ENCODE measurements around the gene GPR180.

Gene GPR180

GRCh38 chr13:94601446-94602431 is at the start of gene GPR180:
Gene GPR180 (plus strand): TSS chr13:94601857. CDS start chr13:94601928, 71 bp downstream.
- Histone ChIP-seq H3K4me3 (ENCODE audit: low read length) (peak within 1 kb of the TSS; percentile 90), H3K27ac (ENCODE audit: low read length) (peak within 1 kb of the TSS; percentile 10), H3K9ac (ENCODE audit: low read length) (peak within 1 kb of the TSS; percentile 76), H3K27me3 (ENCODE audit: low read depth, low read length) (no peaks in the 10 kb centered on the region), H3K4me1 (ENCODE audit: low read length) (peaks cover 8% of the 10 kb centered on the region), H3K4me2 (ENCODE audit: low read length) (peak within 1 kb of the TSS; percentile 74), H2AFZ (ENCODE audit: low read depth, low read length) (peak within 1 kb of the TSS; percentile 66), H3K9me3 (ENCODE audit: insufficient read depth, low read length) (no peaks in the 10 kb centered on the region), H3K79me2 (ENCODE audit: low read length) (peaks cover 16% of the 10 kb centered on the region), H3K36me3 (replicated peaks; ENCODE audit: low read depth, low read length) (peaks cover 13% of the 10 kb centered on the region), H4K20me1 (ENCODE audit: insufficient read depth, low read length) (no peaks in the 10 kb centered on the region)
- no peak for TF ChIP-seq CTCF (IDR thresholded peaks at IDR 0.05; ENCODE audit: low read depth, low read length)

DNA sequence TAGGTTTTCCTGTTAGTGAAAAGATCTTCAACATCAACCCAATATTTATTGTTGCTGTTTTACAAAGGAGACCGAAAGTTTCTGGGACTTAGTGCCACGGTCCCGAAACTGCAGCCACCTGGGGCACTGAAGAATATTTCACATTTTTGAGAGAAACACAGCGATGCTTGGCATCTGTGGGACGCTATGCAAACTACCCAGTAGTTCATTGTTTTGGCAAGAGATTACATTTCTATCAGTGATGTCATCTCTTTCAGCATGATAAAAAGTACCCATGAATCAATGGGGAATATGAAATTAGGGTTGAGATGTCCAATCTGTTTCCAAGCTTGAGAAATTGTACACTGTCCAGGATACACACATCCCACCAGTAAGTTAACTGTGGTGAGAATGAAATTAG is 49.6 kb upstream of the GPR180 start:
- H3K4me1 ChIP-seq (ENCODE audit: low read length): peaks cover 8% of the 10 kb centered on the region; the same call in 1 of the 2 replicates
- peak overlapping the region; percentile 4; the same call in 1 of the 2 replicates for H3K4me2 ChIP-seq (ENCODE audit: low read length)
- H3K4me3 ChIP-seq (ENCODE audit: low read length): no peak overlapping the region
- no peaks in the 10 kb centered on the region for H4K20me1 ChIP-seq (ENCODE audit: insufficient read depth, low read length)
- no peak overlapping the region for H2AFZ ChIP-seq (ENCODE audit: low read depth, low read length)
- no peaks in the 10 kb centered on the region for H3K27me3 ChIP-seq (ENCODE audit: low read depth, low read length)
- H3K79me2 ChIP-seq (ENCODE audit: low read length): no peaks in the 10 kb centered on the region
- no peaks in the 10 kb centered on the region for H3K9me3 ChIP-seq (ENCODE audit: insufficient read depth, low read length)
- no peak overlapping the region for H3K9ac ChIP-seq (ENCODE audit: low read length)
- TF ChIP-seq EZH2phosphoT487 (IDR thresholded peaks at IDR 0.05; ENCODE audit: low read depth) (no peak), CTCF (IDR thresholded peaks at IDR 0.05; ENCODE audit: low read depth, low read length) (no peak)
- no peak overlapping the region for H3K27ac ChIP-seq (ENCODE audit: low read length)
- H3K36me3 ChIP-seq (replicated peaks; ENCODE audit: low read depth, low read length): no peaks in the 10 kb centered on the region

DNA sequence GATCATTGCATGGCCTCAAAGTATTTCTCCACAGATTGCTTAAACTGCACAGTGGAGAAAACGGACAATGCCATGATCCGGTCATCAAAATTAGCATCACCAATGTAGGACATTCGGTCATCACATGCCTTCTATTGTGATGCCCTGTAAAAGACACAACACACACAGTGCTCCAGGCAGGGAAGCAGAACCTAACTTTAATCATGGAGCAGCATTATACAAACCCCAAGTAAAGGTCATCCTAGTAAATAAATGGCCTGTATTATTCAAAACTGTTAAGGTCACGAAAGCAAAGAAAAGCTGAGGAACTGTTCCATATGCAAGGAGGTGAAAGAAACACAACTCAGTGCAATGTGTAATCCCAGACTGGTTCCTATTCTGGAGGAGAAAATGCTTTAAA is 47.9 kb upstream of the GPR180 start:
- H3K4me2 ChIP-seq (ENCODE audit: low read length): no peak overlapping the region
- no peak overlapping the region for H3K9ac ChIP-seq (ENCODE audit: low read length)
- no peaks in the 10 kb centered on the region for H3K36me3 ChIP-seq (replicated peaks; ENCODE audit: low read depth, low read length)
- peaks cover 4% of the 10 kb centered on the region; the same call in 1 of the 2 replicates for H3K4me1 ChIP-seq (ENCODE audit: low read length)
- no peak overlapping the region for H3K27ac ChIP-seq (ENCODE audit: low read length)
- no peak overlapping the region for H2AFZ ChIP-seq (ENCODE audit: low read depth, low read length)
- no peaks in the 10 kb centered on the region for H3K79me2 ChIP-seq (ENCODE audit: low read length)
- H3K9me3 ChIP-seq (ENCODE audit: insufficient read depth, low read length): no peaks in the 10 kb centered on the region
- TF ChIP-seq CTCF (IDR thresholded peaks at IDR 0.05; ENCODE audit: low read depth, low read length): no peak
- no peak for TF ChIP-seq EZH2phosphoT487 (IDR thresholded peaks at IDR 0.05; ENCODE audit: low read depth)
- no peak overlapping the region for H3K4me3 ChIP-seq (ENCODE audit: low read length)
- no peaks in the 10 kb centered on the region for H4K20me1 ChIP-seq (ENCODE audit: insufficient read depth, low read length)
- no peaks in the 10 kb centered on the region for H3K27me3 ChIP-seq (ENCODE audit: low read depth, low read length)

- Histone ChIP-seq H3K27me3 (ENCODE audit: low read depth, low read length) (no peaks in the 10 kb centered on the region), H3K9ac (ENCODE audit: low read length) (no peak overlapping the region), H3K79me2 (ENCODE audit: low read length) (no peaks in the 10 kb centered on the region), H2AFZ (ENCODE audit: low read depth, low read length) (no peak overlapping the region), H3K4me3 (ENCODE audit: low read length) (no peak overlapping the region), H3K27ac (ENCODE audit: low read length) (no peak overlapping the region), H3K36me3 (replicated peaks; ENCODE audit: low read depth, low read length) (no peaks in the 10 kb centered on the region), H3K4me2 (ENCODE audit: low read length) (no peak overlapping the region), H3K4me1 (ENCODE audit: low read length) (no peaks in the 10 kb centered on the region), H4K20me1 (ENCODE audit: insufficient read depth, low read length) (no peaks in the 10 kb centered on the region), H3K9me3 (ENCODE audit: insufficient read depth, low read length) (no peaks in the 10 kb centered on the region)
- TF ChIP-seq CTCF (IDR thresholded peaks at IDR 0.05; ENCODE audit: low read depth, low read length) (no peak), EZH2phosphoT487 (IDR thresholded peaks at IDR 0.05; ENCODE audit: low read depth) (no peak)
These were observed 45.6 kb upstream of the GPR180 start for GRCh38 chr13:94556041-94556440.

Measured in OCI-LY3 (cell line).